IMR-90 (cell line): ENCODE measurements around the gene ADH5. TPM values are rescaled to one million over a fixed set of nuclear protein-coding genes. Genes with fewer than 3 reads are reported as not detected.
"Not testable (repeated sequence)": the region's sequence is repeated elsewhere in the genome, so short reads cannot be mapped to it uniquely, and the experiment has no call there.

ENCODE experiments used
- ATAC-seq: fragments of 200-7000 bp; cut with Tn5 transposase; 2 replicates; pipeline ENCODE4 v1.9.1; 2020; ENCODE audit warnings: low read depth, mild to moderate bottlenecking, moderate library complexity
- BruUV-seq: library from RNA; stranded (reverse); fragments of 400-500 nt; replicated peaks from 2 replicates; lab custom pipeline; 2021; lab: Mats Ljungman, UMichigan
- CTCF ChIA-PET: fragments of 300-600 bp; formaldehyde crosslinking; extraction: SDS; loops from one replicate; lab custom pipeline; 2021; ENCODE audit warnings: antibody characterized with exemption; lab: Yijun Ruan, JAX
- POLR2A ChIA-PET: fragments of 300-600 bp; sonication (Branson Sonifier 250); formaldehyde crosslinking; loops from one replicate; lab custom pipeline; 2022; ENCODE audit warnings: antibody characterized with exemption; ENCODE audit not compliant: unreplicated experiment; lab: Charles Lee
- DNase-seq: peaks from one replicate; pipeline ENCODE4 v3.0.0; 2013
- H2AFZ ChIP-seq: replicated peaks from 2 replicates; pipeline ENCODE3; 2013; ENCODE audit warnings: low read length, mild to moderate bottlenecking; ENCODE audit not compliant: poor library complexity
- H2AK5ac ChIP-seq: 2 replicates; pipeline ENCODE4 v1.6.1; 2013; ENCODE audit warnings: low read depth, low read length, inconsistent platforms
- H2AK9ac ChIP-seq: replicated peaks from 2 replicates; pipeline ENCODE3; 2013; ENCODE audit warnings: mild to moderate bottlenecking, low read depth, low read length, moderate library complexity; ENCODE audit not compliant: poor library complexity
- H2BK120ac ChIP-seq: 2 replicates; pipeline ENCODE4 v1.6.1; 2013; ENCODE audit warnings: low read depth, low read length, inconsistent platforms
- H2BK15ac ChIP-seq: 3 replicates; pipeline ENCODE4 v1.6.1; 2013; ENCODE audit warnings: low read depth, low read length, inconsistent platforms
- H2BK20ac ChIP-seq: 2 replicates; pipeline ENCODE4 v1.6.1; 2013; ENCODE audit warnings: low read depth, mild to moderate bottlenecking, inconsistent platforms, low read length, moderate library complexity
- H2BK5ac ChIP-seq: 2 replicates; pipeline ENCODE4 v1.6.1; 2013; ENCODE audit warnings: mild to moderate bottlenecking, low read depth, low read length, inconsistent platforms; ENCODE audit not compliant: poor library complexity, severe bottlenecking
- H3K14ac ChIP-seq: replicated peaks from 2 replicates; pipeline ENCODE4 v1.6.1; 2013; ENCODE audit warnings: low read depth, low read length, inconsistent platforms
- H3K18ac ChIP-seq: 2 replicates; pipeline ENCODE4 v1.6.1; 2013; ENCODE audit warnings: low read depth, low read length, control low read depth
- H3K23ac ChIP-seq: 2 replicates; pipeline ENCODE4 v1.6.1; 2013; ENCODE audit warnings: low read depth, low read length, inconsistent platforms
- H3K27ac ChIP-seq: 2 replicates; pipeline ENCODE4 v1.5.1; 2013; ENCODE audit warnings: mild to moderate bottlenecking, control low read depth, low read length; ENCODE audit not compliant: insufficient read depth
- H3K27me3 ChIP-seq: 2 replicates; pipeline ENCODE4 v1.6.1; 2013; ENCODE audit warnings: low read length; ENCODE audit not compliant: control insufficient read depth, insufficient read depth
- H3K36me3 ChIP-seq: 2 replicates; pipeline ENCODE4 v1.6.1; 2013; ENCODE audit warnings: low read length, mixed read lengths; ENCODE audit not compliant: control insufficient read depth, insufficient read depth
- H3K4ac ChIP-seq: 2 replicates; pipeline ENCODE4 v1.6.1; 2013; ENCODE audit warnings: low read depth, low read length, inconsistent platforms
- H3K4me1 ChIP-seq: 2 replicates; pipeline ENCODE4 v1.6.1; 2013; ENCODE audit warnings: low read length, mixed read lengths; ENCODE audit not compliant: control insufficient read depth, insufficient read depth
- H3K4me2 ChIP-seq: 2 replicates; pipeline ENCODE4 v1.6.1; 2013; ENCODE audit warnings: low read depth, mild to moderate bottlenecking, control low read depth, low read length, moderate library complexity
- H3K4me3 ChIP-seq: 2 replicates; pipeline ENCODE4 v1.5.1; 2013; ENCODE audit warnings: low read depth, mild to moderate bottlenecking, control low read depth, low read length, moderate library complexity; ENCODE audit not compliant: insufficient read depth
- H3K56ac ChIP-seq: 2 replicates; pipeline ENCODE4 v1.6.1; 2013; ENCODE audit warnings: low read length, inconsistent platforms; ENCODE audit not compliant: insufficient read depth; ENCODE audit errors: extremely low read depth
- H3K79me1 ChIP-seq, 2 experiments: 2 replicates each; pipeline ENCODE4 v1.6.1; 2013; ENCODE audit warnings: low read length in 2 of 2, inconsistent platforms in 1 of 2, low read depth in 1 of 2
- H3K9ac ChIP-seq: 2 replicates; pipeline ENCODE4 v1.6.1; 2013; ENCODE audit warnings: low read depth, low read length, control low read depth
- H3K9me1 ChIP-seq: 2 replicates; pipeline ENCODE4 v1.6.1; 2013; ENCODE audit warnings: low read length, inconsistent platforms; ENCODE audit not compliant: insufficient read depth
- H3K9me3 ChIP-seq: 2 replicates; pipeline ENCODE4 v1.6.1; 2013; ENCODE audit warnings: low read length; ENCODE audit not compliant: control insufficient read depth, insufficient read depth
- H4K20me1 ChIP-seq: 2 replicates; pipeline ENCODE4 v1.6.1; 2013; ENCODE audit warnings: low read length, inconsistent platforms; ENCODE audit not compliant: insufficient read depth
- H4K5ac ChIP-seq: 2 replicates; pipeline ENCODE4 v1.6.1; 2013; ENCODE audit warnings: mild to moderate bottlenecking, low read depth, low read length, control low read depth
- H4K8ac ChIP-seq, 2 experiments: 2 replicates each; pipeline ENCODE4 v1.6.1; 2013; ENCODE audit warnings: low read depth in 2 of 2, low read length in 2 of 2, control low read depth in 1 of 2, inconsistent platforms in 1 of 2
- H4K91ac ChIP-seq: 2 replicates; pipeline ENCODE4 v1.6.1; 2013; ENCODE audit warnings: low read depth, low read length, inconsistent platforms; ENCODE audit not compliant: insufficient read depth
- BHLHE40 ChIP-seq: fragments of 150-350 bp; IDR thresholded peaks from 2 replicates; pipeline ENCODE4 v1.6.1; 2016; ENCODE audit warnings: mild to moderate bottlenecking, low read depth, low read length
- FOS ChIP-seq: fragments of 150-350 bp; IDR thresholded peaks from 2 replicates; pipeline ENCODE4 v1.6.1; 2016; ENCODE audit warnings: low read depth, low read length
- MAFK ChIP-seq: IDR thresholded peaks from 2 replicates; pipeline ENCODE4 v1.6.1; 2012; ENCODE audit warnings: low read depth, low read length, improper control_type of control experiment
- MXI1 ChIP-seq: IDR thresholded peaks from 2 replicates; pipeline ENCODE4 v1.6.1; 2012; ENCODE audit warnings: low read depth, mild to moderate bottlenecking, low read length, moderate library complexity, borderline replicate concordance
- NFE2L2 ChIP-seq: fragments of 150-350 bp; IDR thresholded peaks from 2 replicates; pipeline ENCODE4 v1.6.1; 2016; ENCODE audit warnings: low read depth, mild to moderate bottlenecking, low read length
- RAD21 ChIP-seq: IDR thresholded peaks from 2 replicates; pipeline ENCODE4 v1.6.1; 2012; ENCODE audit warnings: low read length, improper control_type of control experiment
- RFX5 ChIP-seq: IDR thresholded peaks from 2 replicates; pipeline ENCODE4 v1.8.0; 2012; ENCODE audit warnings: low read depth, mild to moderate bottlenecking, low read length, moderate library complexity
- SMC3 ChIP-seq: fragments of 150-350 bp; IDR thresholded peaks from 2 replicates; pipeline ENCODE4 v1.6.1; 2016; ENCODE audit warnings: low read depth, mild to moderate bottlenecking, antibody characterized with exemption, low read length, moderate library complexity
- WGBS, 2 experiments: methylation state at CpG; one replicate each; pipeline versions ENCODE4 v1.1.5 to v1.1.7; 2013; ENCODE audit warnings: missing lambda C conversion rate in 2 of 2; ENCODE audit not compliant: insufficient read length in 1 of 2; ENCODE audit errors: extremely low coverage in 2 of 2; 5-methylcytosine and 5-hydroxymethylcytosine counted together
- dilution Hi-C: fragments of 300-500 bp; cut with HindIII; formaldehyde crosslinking; loops from one replicate; pipeline ENCODE4 v1.14.3; 2018; ENCODE audit warnings: low sequenced_read_pairs; ENCODE audit not compliant: unreplicated experiment
- in situ Hi-C: fragments of 300-500 bp; cut with MboI; formaldehyde crosslinking; loops from 3 replicates; pipeline ENCODE4 v1.14.3; 2019; ENCODE audit warnings: low sequenced_read_pairs, inconsistent platforms, mixed read lengths
- intact Hi-C: fragments of 100-400 bp; cut with micrococcal nuclease; formaldehyde crosslinking; loops from 2 replicates; pipeline ENCODE4 v1.10.0; 2022
- polyA plus RNA-seq, 3 experiments: library from polyadenylated mRNA; depleted of rRNA; stranded (reverse); fragments of >200 nt; gene quantifications; 2 replicates each; pipeline ENCODE4 v1.2.3, GENCODE V29; 2012; ENCODE audit warnings: low replicate concordance in 1 of 3
- total RNA-seq: library from RNA; depleted of rRNA; stranded (reverse); fragments of >200 nt; gene quantifications from 2 replicates; pipeline ENCODE4 v1.2.3, GENCODE V29; 2012
- TF ChIP-seq, protein P1 (sequence below): conservative IDR thresholded peaks from 2 replicates; pipeline ENCODE4 v1.5.1; 2012; ENCODE audit warnings: mild to moderate bottlenecking, low read depth, low read length, improper control_type of control experiment

Gene ADH5
- total and polyA plus RNA-seq, 2 of the 4 experiments (the other 2 are of a cell fraction): 140 to 178 TPM

DNA sequence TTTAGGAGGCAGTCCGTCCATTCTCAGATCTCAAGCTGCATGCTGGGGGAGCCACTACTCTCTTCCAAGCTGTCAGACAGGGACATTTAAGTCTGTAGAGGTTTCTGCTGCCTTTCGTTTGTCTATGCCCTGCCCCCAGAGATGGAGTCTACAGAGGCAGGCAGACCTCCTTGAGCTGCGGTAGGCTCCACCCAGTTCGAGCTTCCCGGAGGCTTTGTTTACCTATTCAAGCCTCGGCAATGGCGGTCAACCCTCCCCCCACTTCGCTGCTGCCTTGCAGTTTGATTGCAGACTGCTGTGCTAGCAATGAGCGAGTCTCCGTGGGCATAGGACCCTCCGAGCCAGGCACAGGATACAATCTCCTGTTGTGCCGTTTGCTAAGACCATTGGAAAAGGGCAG is 10.7 kb upstream of the ADH5 start:
- no TSS peak for BruUV-seq
- H2BK5ac ChIP-seq: no peak overlapping the region
- no peaks in the 10 kb centered on the region for H3K27me3 ChIP-seq
- H4K5ac ChIP-seq: no peak overlapping the region
- no peaks in the 10 kb centered on the region for H4K20me1 ChIP-seq
- H3K18ac ChIP-seq: no peak overlapping the region
- DNase-seq (no peak), ATAC-seq (no peak)
- intact Hi-C loops (no loop called here), dilution Hi-C loops (no loop called here), in situ Hi-C loops (no loop called here)
- H2BK20ac ChIP-seq: no peak overlapping the region
- POLR2A ChIA-PET: no interaction called here
- no peak overlapping the region for H3K27ac ChIP-seq
- no peaks in the 10 kb centered on the region for H3K36me3 ChIP-seq
- no peak overlapping the region for H3K9ac ChIP-seq
- no peak overlapping the region for H2AK5ac ChIP-seq
- H4K91ac ChIP-seq: no peak overlapping the region
- H2BK15ac ChIP-seq: no peak overlapping the region
- no peak overlapping the region for H3K4me3 ChIP-seq
- 0 out of 2 replicates have a peak, but pooled peaks cover under 1% of the 10 kb centered on the region for H3K9me1 ChIP-seq
- H2BK120ac ChIP-seq: no peak overlapping the region
- no peaks in the 10 kb centered on the region for H3K79me1 ChIP-seq
- TF ChIP-seq SMC3: no peak
- no peak for TF ChIP-seq FOS
- no peak for TF ChIP-seq NFE2L2
- TF ChIP-seq BHLHE40: no peak
- no peak for TF ChIP-seq MAFK
- TF ChIP-seq MXI1: no peak
- TF ChIP-seq, protein P1, sequence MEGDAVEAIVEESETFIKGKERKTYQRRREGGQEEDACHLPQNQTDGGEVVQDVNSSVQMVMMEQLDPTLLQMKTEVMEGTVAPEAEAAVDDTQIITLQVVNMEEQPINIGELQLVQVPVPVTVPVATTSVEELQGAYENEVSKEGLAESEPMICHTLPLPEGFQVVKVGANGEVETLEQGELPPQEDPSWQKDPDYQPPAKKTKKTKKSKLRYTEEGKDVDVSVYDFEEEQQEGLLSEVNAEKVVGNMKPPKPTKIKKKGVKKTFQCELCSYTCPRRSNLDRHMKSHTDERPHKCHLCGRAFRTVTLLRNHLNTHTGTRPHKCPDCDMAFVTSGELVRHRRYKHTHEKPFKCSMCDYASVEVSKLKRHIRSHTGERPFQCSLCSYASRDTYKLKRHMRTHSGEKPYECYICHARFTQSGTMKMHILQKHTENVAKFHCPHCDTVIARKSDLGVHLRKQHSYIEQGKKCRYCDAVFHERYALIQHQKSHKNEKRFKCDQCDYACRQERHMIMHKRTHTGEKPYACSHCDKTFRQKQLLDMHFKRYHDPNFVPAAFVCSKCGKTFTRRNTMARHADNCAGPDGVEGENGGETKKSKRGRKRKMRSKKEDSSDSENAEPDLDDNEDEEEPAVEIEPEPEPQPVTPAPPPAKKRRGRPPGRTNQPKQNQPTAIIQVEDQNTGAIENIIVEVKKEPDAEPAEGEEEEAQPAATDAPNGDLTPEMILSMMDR: no peak
- TF ChIP-seq RAD21: no peak
- TF ChIP-seq RFX5: no peak
- no peak overlapping the region for H3K4ac ChIP-seq
- H3K14ac ChIP-seq: no peak overlapping the region
- H2AFZ ChIP-seq: no peak overlapping the region
- no peak overlapping the region for H3K4me2 ChIP-seq
- CTCF ChIA-PET: interaction anchor here (0.6 kb wide), 1 partner anchor 141 kb away, joined by 3 read pairs; no protein-coding TSS in a partner anchor
- H3K4me1 ChIP-seq: peaks cover 8% of the 10 kb centered on the region
- H4K8ac ChIP-seq: no peak overlapping the region
- H3K23ac ChIP-seq: no peak overlapping the region
- no peak overlapping the region for H3K56ac ChIP-seq
- no peaks in the 10 kb centered on the region for H3K9me3 ChIP-seq
- no peak overlapping the region for H2AK9ac ChIP-seq
- WGBS, 2 experiments: no CpG with 5 or more reads among the region's 12 CpGs

DNA sequence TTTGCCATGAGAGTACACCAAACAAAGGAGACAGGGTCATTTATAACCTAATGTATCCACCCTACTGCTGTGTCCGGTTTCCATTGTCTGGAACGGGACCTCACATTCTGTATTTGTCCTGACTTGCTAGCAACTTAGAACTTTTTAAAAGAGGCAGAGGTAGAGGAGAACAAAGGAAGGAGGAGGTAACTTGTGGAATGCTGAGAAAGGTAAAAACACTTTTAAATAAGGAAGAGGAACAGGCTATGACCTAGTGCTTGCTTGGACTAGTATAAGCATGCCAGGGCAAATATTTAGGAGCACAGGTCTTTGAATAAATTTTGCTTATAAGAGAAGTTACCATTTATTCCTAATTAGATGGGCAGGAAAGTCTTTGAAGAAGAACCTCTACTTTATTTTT is 3.3 kb upstream of the ADH5 start:
- H3K4me1 ChIP-seq, H2BK15ac ChIP-seq, H2BK120ac ChIP-seq, dilution Hi-C loops, H3K27ac ChIP-seq, POLR2A ChIA-PET, H3K14ac ChIP-seq, H3K9ac ChIP-seq, H2AK5ac ChIP-seq, H3K4me3 ChIP-seq, H2BK20ac ChIP-seq, H4K20me1 ChIP-seq, H2BK5ac ChIP-seq, H3K4me2 ChIP-seq, CTCF ChIA-PET, H3K4ac ChIP-seq, H3K36me3 ChIP-seq, intact Hi-C loops, H3K56ac ChIP-seq, H3K27me3 ChIP-seq, in situ Hi-C loops, H3K23ac ChIP-seq, H4K91ac ChIP-seq, H4K8ac ChIP-seq, BruUV-seq, ATAC-seq, H2AK9ac ChIP-seq, H3K9me1 ChIP-seq, DNase-seq, H3K9me3 ChIP-seq, H2AFZ ChIP-seq, H3K18ac ChIP-seq, H4K5ac ChIP-seq: not testable (repeated sequence)
- no CpG with 5 or more reads among the region's 2 CpGs for WGBS, 2 experiments
- peaks cover 11 to 14% of the 10 kb centered on the region in 2 experiments for H3K79me1 ChIP-seq
